Erythroblast (primary cell): Measurements from ENCODE around the gene CACNB4.

Experiments
- GATA1 ChIP-seq: IDR thresholded peaks from 2 replicates; pipeline ENCODE4 v1.6.1; 2011; ENCODE audit warnings: low read depth, mild to moderate bottlenecking, control low read depth, low read length, moderate library complexity
- POLR2A ChIP-seq: IDR thresholded peaks from 2 replicates; pipeline ENCODE4 v1.6.1; 2011; ENCODE audit warnings: mild to moderate bottlenecking, low read length

GRCh38 chr2:152056418-152056817 is 42.4 kb downstream of the CACNB4 start:
- TF ChIP-seq POLR2A: no peak
- TF ChIP-seq GATA1: no peak
